Measurements from ENCODE around the gene GLIS2. TPM values are rescaled to one million over a fixed set of nuclear protein-coding genes. Genes with fewer than 3 reads are reported as not detected.

The GLIS2 gene
- total RNA-seq, 1 donor from 2014 or later, result 1.2 TPM

GRCh38 chr16:4354512-4355409 is 38.9 kb downstream of the GLIS2 start:
- no peak for DNase-seq

GRCh38 chr16:4356820-4357219 is 41.0 kb downstream of the GLIS2 start:
- DNase-seq, result no peak

- DNase-seq, result no peak
These were observed 42.4 kb downstream of the GLIS2 start for GRCh38 chr16:4358236-4358635.

GRCh38 chr16:4358831-4359561 is 43.1 kb downstream of the GLIS2 start:
- DNase-seq, result peak; percentile 61

GRCh38 chr16:4359914-4360313 is 44.0 kb downstream of the GLIS2 start:
- no peak for DNase-seq

GRCh38 chr16:4360538-4361021 is 44.7 kb downstream of the GLIS2 start:
- DNase-seq, result no peak

- no peak for DNase-seq
These were observed 45.4 kb downstream of the GLIS2 start for GRCh38 chr16:4361033-4361943.

- no peak for DNase-seq
These were observed 46.1 kb downstream of the GLIS2 start for GRCh38 chr16:4361944-4362311.

- DNase-seq, result no peak
These were observed 46.7 kb downstream of the GLIS2 start for GRCh38 chr16:4362476-4363135.

GRCh38 chr16:4364196-4365013 is 48.5 kb downstream of the GLIS2 start:
- no peak for DNase-seq

- no peak for DNase-seq
These were observed 49.1 kb downstream of the GLIS2 start for GRCh38 chr16:4365014-4365406.

GRCh38 chr16:4365615-4366014 is 49.7 kb downstream of the GLIS2 start:
- DNase-seq, result no peak

- no peak for DNase-seq
These were observed 50.1 kb downstream of the GLIS2 start for GRCh38 chr16:4366016-4366415.

GRCh38 chr16:4367393-4367856 is 51.6 kb downstream of the GLIS2 start:
- no peak for DNase-seq

GRCh38 chr16:4369007-4369733 is 53.3 kb downstream of the GLIS2 start:
- peak; percentile 46 for DNase-seq

- no peak for DNase-seq
These were observed 54.3 kb downstream of the GLIS2 start for GRCh38 chr16:4370151-4370550.

GRCh38 chr16:4370570-4371356 is 54.9 kb downstream of the GLIS2 start:
- no peak for DNase-seq

- DNase-seq, result peak; percentile 72
These were observed 55.6 kb downstream of the GLIS2 start, which contains the start of gene VASN for GRCh38 chr16:4371357-4372000. Gene VASN, plus strand, starts transcription at chr16:4371848. Its CDS starts 9,030 bp downstream, at chr16:4380878.

Data from dermis blood vessel endothelial cell (primary cell).